ENCODE data around the gene TNFRSF8.

DNA sequence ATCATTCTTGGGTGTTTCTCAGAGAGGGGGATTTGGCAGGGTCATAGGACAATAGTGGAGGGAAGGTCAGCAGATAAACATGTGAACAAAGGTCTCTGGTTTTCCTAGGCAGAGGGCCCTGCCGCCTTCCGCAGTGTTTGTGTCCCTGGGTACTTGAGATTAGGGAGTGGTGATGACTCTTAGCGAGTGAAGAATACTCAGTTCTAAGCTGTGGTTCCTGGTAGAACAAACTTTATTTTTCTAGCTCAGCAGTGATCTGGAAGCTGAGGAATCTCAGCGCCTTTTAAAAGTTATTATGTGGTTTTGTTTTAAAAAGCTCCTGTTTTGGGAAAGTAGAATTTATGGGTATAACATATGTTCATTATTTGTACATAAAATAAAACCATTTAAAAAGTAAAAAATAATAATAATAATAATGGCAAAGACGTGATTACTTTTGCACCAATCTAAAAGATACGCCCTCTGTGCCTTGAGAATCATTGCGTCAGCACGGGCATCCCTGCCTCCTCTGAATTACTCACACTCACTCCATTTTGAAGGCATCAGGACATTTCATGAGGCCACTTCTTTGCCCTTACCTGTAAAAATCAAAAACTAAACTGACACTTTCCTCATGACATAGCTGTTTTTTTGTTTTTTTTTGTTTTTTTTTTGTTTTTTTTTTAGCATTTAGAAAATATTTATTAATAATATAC, 74.0 kb downstream of the TNFRSF8 start:
- no peak for TF ChIP-seq POLR2A (IDR thresholded peaks at IDR 0.05; ENCODE audit: low read depth)
- TF ChIP-seq, protein P1, sequence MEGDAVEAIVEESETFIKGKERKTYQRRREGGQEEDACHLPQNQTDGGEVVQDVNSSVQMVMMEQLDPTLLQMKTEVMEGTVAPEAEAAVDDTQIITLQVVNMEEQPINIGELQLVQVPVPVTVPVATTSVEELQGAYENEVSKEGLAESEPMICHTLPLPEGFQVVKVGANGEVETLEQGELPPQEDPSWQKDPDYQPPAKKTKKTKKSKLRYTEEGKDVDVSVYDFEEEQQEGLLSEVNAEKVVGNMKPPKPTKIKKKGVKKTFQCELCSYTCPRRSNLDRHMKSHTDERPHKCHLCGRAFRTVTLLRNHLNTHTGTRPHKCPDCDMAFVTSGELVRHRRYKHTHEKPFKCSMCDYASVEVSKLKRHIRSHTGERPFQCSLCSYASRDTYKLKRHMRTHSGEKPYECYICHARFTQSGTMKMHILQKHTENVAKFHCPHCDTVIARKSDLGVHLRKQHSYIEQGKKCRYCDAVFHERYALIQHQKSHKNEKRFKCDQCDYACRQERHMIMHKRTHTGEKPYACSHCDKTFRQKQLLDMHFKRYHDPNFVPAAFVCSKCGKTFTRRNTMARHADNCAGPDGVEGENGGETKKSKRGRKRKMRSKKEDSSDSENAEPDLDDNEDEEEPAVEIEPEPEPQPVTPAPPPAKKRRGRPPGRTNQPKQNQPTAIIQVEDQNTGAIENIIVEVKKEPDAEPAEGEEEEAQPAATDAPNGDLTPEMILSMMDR (IDR thresholded peaks at IDR 0.05), result no peak
- TF ChIP-seq POLR2AphosphoS5 (IDR thresholded peaks at IDR 0.05), result no peak
- TF ChIP-seq EP300 (IDR thresholded peaks at IDR 0.05), result no peak

Measured in esophagus muscularis mucosa (tissue), 4 donors.